ENCODE results near the gene ARHGEF26. TPM values are rescaled to one million over a fixed set of nuclear protein-coding genes. Genes with fewer than 3 reads are reported as not detected.

The ARHGEF26 gene
- total and polyA plus RNA-seq, 2 experiments from 2014 or later = 9.4 to 16.9 TPM

DNA sequence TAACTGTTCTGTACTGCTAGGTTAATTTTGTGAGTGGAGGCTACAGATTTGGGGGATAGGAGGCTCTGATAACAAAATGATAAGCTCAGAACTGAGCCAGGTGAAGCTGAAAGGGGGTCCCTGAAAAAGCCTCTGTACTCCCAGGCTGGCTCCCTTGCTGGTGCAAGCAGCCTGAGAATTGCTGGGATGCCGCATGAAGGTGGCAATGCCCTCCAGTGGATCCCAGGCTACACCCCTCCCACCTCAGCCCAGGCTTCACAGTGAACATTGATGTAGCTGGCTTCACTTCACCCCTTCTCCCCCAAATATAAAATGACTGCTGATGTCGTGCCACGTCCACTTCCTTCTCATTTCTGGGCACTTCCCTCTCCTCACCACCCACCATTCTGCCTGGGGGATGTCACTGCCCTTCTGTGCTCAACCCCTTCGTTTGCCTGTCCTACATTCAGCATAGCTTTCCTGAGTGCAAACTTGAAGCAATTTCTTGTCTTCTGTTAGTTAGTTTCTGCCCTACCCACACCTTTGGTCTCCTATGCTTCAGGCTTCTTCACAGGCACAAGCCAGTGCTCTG, 9.7 kb upstream of the ARHGEF26 start:
- Histone ChIP-seq H3K4me3 (no peak overlapping the region), H3K79me2 (replicated peaks; ENCODE audit: insufficient read depth) (no peaks in the 10 kb centered on the region), H2AFZ (no peak overlapping the region), H3K36me3 (ENCODE audit: insufficient read depth) (no peaks in the 10 kb centered on the region), H4K20me1 (replicated peaks; ENCODE audit: insufficient read depth) (no peaks in the 10 kb centered on the region), H3K27ac (ENCODE audit: low read depth) (no peak overlapping the region), H3K4me1 (ENCODE audit: insufficient read depth) (peaks cover 10% of the 10 kb centered on the region; the same call in 1 of the 2 replicates), H3K27me3 (ENCODE audit: insufficient read depth) (no peaks in the 10 kb centered on the region), H3K9me2 (ENCODE audit: insufficient read depth) (no peaks in the 10 kb centered on the region), H3K4me2 (no peak overlapping the region), H3F3A (replicated peaks; ENCODE audit: low read depth) (no peaks in the 10 kb centered on the region)
- Mint-ChIP-seq H3K36me3 (ENCODE audit: low read depth) (no peaks in the 10 kb centered on the region), H3K4me3 (no peak overlapping the region), H3K4me1 (peaks cover 9% of the 10 kb centered on the region; the same call in 2 of the 3 replicates), H3K9me3 (no peaks in the 10 kb centered on the region), H3K27me3 (ENCODE audit: insufficient read depth, low read depth, poor library complexity) (no peaks in the 10 kb centered on the region), H3K27ac (no peak overlapping the region)
- no peak for DNase-seq (ENCODE audit: low spot score)
- ATAC-seq = peak; percentile 43; the same call in 1 of the 3 replicates
- TF ChIP-seq, protein P1, sequence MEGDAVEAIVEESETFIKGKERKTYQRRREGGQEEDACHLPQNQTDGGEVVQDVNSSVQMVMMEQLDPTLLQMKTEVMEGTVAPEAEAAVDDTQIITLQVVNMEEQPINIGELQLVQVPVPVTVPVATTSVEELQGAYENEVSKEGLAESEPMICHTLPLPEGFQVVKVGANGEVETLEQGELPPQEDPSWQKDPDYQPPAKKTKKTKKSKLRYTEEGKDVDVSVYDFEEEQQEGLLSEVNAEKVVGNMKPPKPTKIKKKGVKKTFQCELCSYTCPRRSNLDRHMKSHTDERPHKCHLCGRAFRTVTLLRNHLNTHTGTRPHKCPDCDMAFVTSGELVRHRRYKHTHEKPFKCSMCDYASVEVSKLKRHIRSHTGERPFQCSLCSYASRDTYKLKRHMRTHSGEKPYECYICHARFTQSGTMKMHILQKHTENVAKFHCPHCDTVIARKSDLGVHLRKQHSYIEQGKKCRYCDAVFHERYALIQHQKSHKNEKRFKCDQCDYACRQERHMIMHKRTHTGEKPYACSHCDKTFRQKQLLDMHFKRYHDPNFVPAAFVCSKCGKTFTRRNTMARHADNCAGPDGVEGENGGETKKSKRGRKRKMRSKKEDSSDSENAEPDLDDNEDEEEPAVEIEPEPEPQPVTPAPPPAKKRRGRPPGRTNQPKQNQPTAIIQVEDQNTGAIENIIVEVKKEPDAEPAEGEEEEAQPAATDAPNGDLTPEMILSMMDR (conservative IDR thresholded peaks at IDR 0.05; ENCODE audit: low read depth in 2 of 2) = no peak
- TF ChIP-seq EZH2 (IDR thresholded peaks at IDR 0.05; ENCODE audit: low read depth, unreplicated experiment) (no peak), STAT1 (IDR thresholded peaks at IDR 0.05; ENCODE audit: unreplicated experiment) (no peak), EZH2phosphoT487 (IDR thresholded peaks at IDR 0.05; ENCODE audit: unreplicated experiment) (no peak), JUNB (IDR thresholded peaks at IDR 0.05; ENCODE audit: unreplicated experiment) (no peak), POLR2AphosphoS5 (IDR thresholded peaks at IDR 0.05; ENCODE audit: low read depth) (no peak), ZNF114 (CRISPR knock-in tag; IDR thresholded peaks at IDR 0.05) (no peak), NANOG (IDR thresholded peaks at IDR 0.05; ENCODE audit: borderline replicate concordance) (no peak), CREB1 (CRISPR knock-in tag; IDR thresholded peaks at IDR 0.05; ENCODE audit: low read depth) (no peak), ZNF331 (CRISPR knock-in tag; IDR thresholded peaks at IDR 0.05; ENCODE audit: low read depth) (no peak)
- TF ChIP-seq, protein P2, sequence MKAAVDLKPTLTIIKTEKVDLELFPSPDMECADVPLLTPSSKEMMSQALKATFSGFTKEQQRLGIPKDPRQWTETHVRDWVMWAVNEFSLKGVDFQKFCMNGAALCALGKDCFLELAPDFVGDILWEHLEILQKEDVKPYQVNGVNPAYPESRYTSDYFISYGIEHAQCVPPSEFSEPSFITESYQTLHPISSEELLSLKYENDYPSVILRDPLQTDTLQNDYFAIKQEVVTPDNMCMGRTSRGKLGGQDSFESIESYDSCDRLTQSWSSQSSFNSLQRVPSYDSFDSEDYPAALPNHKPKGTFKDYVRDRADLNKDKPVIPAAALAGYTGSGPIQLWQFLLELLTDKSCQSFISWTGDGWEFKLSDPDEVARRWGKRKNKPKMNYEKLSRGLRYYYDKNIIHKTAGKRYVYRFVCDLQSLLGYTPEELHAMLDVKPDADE (IDR thresholded peaks at IDR 0.05) = no peak
- TF ChIP-seq, protein P3, sequence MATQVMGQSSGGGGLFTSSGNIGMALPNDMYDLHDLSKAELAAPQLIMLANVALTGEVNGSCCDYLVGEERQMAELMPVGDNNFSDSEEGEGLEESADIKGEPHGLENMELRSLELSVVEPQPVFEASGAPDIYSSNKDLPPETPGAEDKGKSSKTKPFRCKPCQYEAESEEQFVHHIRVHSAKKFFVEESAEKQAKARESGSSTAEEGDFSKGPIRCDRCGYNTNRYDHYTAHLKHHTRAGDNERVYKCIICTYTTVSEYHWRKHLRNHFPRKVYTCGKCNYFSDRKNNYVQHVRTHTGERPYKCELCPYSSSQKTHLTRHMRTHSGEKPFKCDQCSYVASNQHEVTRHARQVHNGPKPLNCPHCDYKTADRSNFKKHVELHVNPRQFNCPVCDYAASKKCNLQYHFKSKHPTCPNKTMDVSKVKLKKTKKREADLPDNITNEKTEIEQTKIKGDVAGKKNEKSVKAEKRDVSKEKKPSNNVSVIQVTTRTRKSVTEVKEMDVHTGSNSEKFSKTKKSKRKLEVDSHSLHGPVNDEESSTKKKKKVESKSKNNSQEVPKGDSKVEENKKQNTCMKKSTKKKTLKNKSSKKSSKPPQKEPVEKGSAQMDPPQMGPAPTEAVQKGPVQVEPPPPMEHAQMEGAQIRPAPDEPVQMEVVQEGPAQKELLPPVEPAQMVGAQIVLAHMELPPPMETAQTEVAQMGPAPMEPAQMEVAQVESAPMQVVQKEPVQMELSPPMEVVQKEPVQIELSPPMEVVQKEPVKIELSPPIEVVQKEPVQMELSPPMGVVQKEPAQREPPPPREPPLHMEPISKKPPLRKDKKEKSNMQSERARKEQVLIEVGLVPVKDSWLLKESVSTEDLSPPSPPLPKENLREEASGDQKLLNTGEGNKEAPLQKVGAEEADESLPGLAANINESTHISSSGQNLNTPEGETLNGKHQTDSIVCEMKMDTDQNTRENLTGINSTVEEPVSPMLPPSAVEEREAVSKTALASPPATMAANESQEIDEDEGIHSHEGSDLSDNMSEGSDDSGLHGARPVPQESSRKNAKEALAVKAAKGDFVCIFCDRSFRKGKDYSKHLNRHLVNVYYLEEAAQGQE (IDR thresholded peaks at IDR 0.05; ENCODE audit: unreplicated experiment) = no peak
- TF ChIP-seq, protein P4, sequence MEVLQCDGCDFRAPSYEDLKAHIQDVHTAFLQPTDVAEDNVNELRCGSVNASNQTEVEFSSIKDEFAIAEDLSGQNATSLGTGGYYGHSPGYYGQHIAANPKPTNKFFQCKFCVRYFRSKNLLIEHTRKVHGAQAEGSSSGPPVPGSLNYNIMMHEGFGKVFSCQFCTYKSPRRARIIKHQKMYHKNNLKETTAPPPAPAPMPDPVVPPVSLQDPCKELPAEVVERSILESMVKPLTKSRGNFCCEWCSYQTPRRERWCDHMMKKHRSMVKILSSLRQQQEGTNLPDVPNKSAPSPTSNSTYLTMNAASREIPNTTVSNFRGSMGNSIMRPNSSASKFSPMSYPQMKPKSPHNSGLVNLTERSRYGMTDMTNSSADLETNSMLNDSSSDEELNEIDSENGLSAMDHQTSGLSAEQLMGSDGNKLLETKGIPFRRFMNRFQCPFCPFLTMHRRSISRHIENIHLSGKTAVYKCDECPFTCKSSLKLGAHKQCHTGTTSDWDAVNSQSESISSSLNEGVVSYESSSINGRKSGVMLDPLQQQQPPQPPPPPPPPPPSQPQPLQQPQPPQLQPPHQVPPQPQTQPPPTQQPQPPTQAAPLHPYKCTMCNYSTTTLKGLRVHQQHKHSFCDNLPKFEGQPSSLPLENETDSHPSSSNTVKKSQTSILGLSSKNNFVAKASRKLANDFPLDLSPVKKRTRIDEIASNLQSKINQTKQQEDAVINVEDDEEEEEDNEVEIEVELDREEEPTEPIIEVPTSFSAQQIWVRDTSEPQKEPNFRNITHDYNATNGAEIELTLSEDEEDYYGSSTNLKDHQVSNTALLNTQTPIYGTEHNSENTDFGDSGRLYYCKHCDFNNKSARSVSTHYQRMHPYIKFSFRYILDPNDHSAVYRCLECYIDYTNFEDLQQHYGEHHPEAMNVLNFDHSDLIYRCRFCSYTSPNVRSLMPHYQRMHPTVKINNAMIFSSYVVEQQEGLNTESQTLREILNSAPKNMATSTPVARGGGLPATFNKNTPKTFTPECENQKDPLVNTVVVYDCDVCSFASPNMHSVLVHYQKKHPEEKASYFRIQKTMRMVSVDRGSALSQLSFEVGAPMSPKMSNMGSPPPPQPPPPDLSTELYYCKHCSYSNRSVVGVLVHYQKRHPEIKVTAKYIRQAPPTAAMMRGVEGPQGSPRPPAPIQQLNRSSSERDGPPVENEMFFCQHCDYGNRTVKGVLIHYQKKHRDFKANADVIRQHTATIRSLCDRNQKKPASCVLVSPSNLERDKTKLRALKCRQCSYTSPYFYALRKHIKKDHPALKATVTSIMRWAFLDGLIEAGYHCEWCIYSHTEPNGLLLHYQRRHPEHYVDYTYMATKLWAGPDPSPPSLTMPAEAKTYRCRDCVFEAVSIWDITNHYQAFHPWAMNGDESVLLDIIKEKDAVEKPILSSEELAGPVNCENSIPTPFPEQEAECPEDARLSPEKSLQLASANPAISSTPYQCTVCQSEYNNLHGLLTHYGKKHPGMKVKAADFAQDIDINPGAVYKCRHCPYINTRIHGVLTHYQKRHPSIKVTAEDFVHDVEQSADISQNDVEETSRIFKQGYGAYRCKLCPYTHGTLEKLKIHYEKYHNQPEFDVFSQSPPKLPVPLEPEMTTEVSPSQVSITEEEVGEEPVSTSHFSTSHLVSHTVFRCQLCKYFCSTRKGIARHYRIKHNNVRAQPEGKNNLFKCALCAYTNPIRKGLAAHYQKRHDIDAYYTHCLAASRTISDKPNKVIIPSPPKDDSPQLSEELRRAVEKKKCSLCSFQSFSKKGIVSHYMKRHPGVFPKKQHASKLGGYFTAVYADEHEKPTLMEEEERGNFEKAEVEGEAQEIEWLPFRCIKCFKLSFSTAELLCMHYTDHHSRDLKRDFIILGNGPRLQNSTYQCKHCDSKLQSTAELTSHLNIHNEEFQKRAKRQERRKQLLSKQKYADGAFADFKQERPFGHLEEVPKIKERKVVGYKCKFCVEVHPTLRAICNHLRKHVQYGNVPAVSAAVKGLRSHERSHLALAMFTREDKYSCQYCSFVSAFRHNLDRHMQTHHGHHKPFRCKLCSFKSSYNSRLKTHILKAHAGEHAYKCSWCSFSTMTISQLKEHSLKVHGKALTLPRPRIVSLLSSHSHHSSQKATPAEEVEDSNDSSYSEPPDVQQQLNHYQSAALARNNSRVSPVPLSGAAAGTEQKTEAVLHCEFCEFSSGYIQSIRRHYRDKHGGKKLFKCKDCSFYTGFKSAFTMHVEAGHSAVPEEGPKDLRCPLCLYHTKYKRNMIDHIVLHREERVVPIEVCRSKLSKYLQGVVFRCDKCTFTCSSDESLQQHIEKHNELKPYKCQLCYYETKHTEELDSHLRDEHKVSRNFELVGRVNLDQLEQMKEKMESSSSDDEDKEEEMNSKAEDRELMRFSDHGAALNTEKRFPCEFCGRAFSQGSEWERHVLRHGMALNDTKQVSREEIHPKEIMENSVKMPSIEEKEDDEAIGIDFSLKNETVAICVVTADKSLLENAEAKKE (CRISPR knock-in tag; IDR thresholded peaks at IDR 0.05) = no peak

All from GM23338 (cell line).